ENCODE measurements around the gene MAP7D2. TPM values are rescaled to one million over a fixed set of nuclear protein-coding genes. Genes with fewer than 3 reads are reported as not detected.
A peak's percentile ranks its signal among the peaks of the same experiment; 100 is the strongest.

MAP7D2 gene
- polyA plus RNA-seq, 3 donors: 0.45 TPM; not detected in 2

DNA sequence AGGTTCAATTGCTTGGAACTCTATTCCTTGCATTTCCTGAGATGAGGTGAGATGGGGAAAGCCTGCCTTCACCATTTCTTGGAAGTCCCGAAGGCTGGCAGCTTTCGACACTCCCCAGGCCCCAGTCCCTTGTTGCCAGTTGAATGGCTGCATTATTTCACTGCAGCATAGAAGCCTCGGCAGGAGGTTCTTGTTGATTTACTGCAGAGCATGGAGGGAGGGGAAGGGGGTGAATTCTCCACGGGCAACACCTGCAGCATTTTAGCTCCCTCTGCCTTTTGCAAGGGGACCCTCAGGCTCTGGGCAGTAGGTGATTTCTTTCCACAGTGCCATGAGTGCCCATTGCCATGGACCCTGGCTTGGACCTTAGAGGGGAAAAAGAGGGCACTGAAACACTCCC lies 115.1 kb downstream of the MAP7D2 start:
- Histone ChIP-seq H2AFZ (ENCODE audit: insufficient read depth, low read depth, low read length, poor library complexity, severe bottlenecking) (no peak overlapping the region), H3K79me2 (ENCODE audit: insufficient read depth, low read length) (no peaks in the 10 kb centered on the region), H3K4me2 (replicated peaks; ENCODE audit: extremely low read depth, low read length, poor library complexity, severe bottlenecking) (no peak overlapping the region), H3K27ac (ENCODE audit: low read depth in 1 of 2, low read length in 2 of 2) (no peak overlapping the region), H3K27me3 (ENCODE audit: control insufficient read depth in 2 of 2, insufficient read depth in 2 of 2, low read length in 2 of 2) (no peaks in the 10 kb centered on the region), H3K9me3 (replicated peaks in 1 of 2; ENCODE audit: control insufficient read depth in 1 of 2, insufficient read depth in 1 of 2, low read length in 2 of 2) (no peaks in the 10 kb centered on the region), H3K36me3 (replicated peaks in 1 of 2; ENCODE audit: control insufficient read depth in 1 of 2, insufficient read depth in 2 of 2, low read length in 2 of 2) (no peaks in the 10 kb centered on the region), H3K4me1 (ENCODE audit: control insufficient read depth in 1 of 2, insufficient read depth in 2 of 2, low read length in 2 of 2) (no peaks in the 10 kb centered on the region), H3K9ac (ENCODE audit: insufficient read depth, low read length, poor library complexity, severe bottlenecking) (no peak overlapping the region), H4K20me1 (ENCODE audit: insufficient read depth, low read length) (no peaks in the 10 kb centered on the region), H3K4me3 (replicated peaks in 1 of 3; ENCODE audit: low read depth in 2 of 3, low read length in 3 of 3) (no peak overlapping the region)
- H3K9me3 Mint-ChIP-seq: peaks cover 0 to 4% (median 0%) of the 10 kb centered on the region in 7 donors
- H3K36me3 Mint-ChIP-seq: no peaks in the 10 kb centered on the region
- TF ChIP-seq CTCF (IDR thresholded peaks at IDR 0.05): no peak
- H3K4me1 Mint-ChIP-seq: no peaks in the 10 kb centered on the region
- no peak for DNase-seq
- intact Hi-C loops (cut with micrococcal nuclease): no loop called here
- H3K27me3 Mint-ChIP-seq (ENCODE audit: low read depth in 3 of 3): peaks cover 1 to 5% (median 2%) of the 10 kb centered on the region in 3 donors
- no peak overlapping the region for H3K4me3 Mint-ChIP-seq
- 100% methylated on average over 1 of the region's 4 CpGs for WGBS (ENCODE audit: insufficient coverage)
- H3K27ac Mint-ChIP-seq: no peak overlapping the region

- 43% methylated on average over 5 of the region's 6 CpGs for WGBS (ENCODE audit: insufficient coverage)
- no peak for DNase-seq
- Histone ChIP-seq H3K27ac (ENCODE audit: low read depth in 1 of 2, low read length in 2 of 2) (peak overlapping the region in 1 of 2 donors; percentile 56), H3K9me3 (replicated peaks in 1 of 2; ENCODE audit: control insufficient read depth in 1 of 2, insufficient read depth in 1 of 2, low read length in 2 of 2) (no peaks in the 10 kb centered on the region), H3K4me1 (ENCODE audit: control insufficient read depth in 1 of 2, insufficient read depth in 2 of 2, low read length in 2 of 2) (peaks cover 11 to 13% of the 10 kb centered on the region in 2 donors), H3K36me3 (replicated peaks in 1 of 2; ENCODE audit: control insufficient read depth in 1 of 2, insufficient read depth in 2 of 2, low read length in 2 of 2) (no peaks in the 10 kb centered on the region), H3K79me2 (ENCODE audit: insufficient read depth, low read length) (no peaks in the 10 kb centered on the region), H2AFZ (ENCODE audit: insufficient read depth, low read depth, low read length, poor library complexity, severe bottlenecking) (peak overlapping the region; percentile 72), H3K27me3 (ENCODE audit: control insufficient read depth in 2 of 2, insufficient read depth in 2 of 2, low read length in 2 of 2) (no peaks in the 10 kb centered on the region), H3K4me3 (replicated peaks in 1 of 3; ENCODE audit: low read depth in 2 of 3, low read length in 3 of 3) (peak overlapping the region; percentile 34 to 69 (median 36)), H3K4me2 (replicated peaks; ENCODE audit: extremely low read depth, low read length, poor library complexity, severe bottlenecking) (peak overlapping the region; percentile 72), H3K9ac (ENCODE audit: insufficient read depth, low read length, poor library complexity, severe bottlenecking) (no peak overlapping the region), H4K20me1 (ENCODE audit: insufficient read depth, low read length) (no peaks in the 10 kb centered on the region)
- Mint-ChIP-seq H3K4me3 (peak overlapping the region; percentile 82 to 83), H3K9me3 (peaks cover 0 to 3% (median 0%) of the 10 kb centered on the region in 7 donors), H3K36me3 (peaks cover 0 to 5% of the 10 kb centered on the region in 2 donors), H3K27ac (peak overlapping the region in 4 of 7 donors; percentile 19 to 87 (median 70)), H3K4me1 (peaks cover 12% of the 10 kb centered on the region), H3K27me3 (ENCODE audit: low read depth in 3 of 3) (peaks cover 0 to 23% (median 0%) of the 10 kb centered on the region in 3 donors)
- intact Hi-C loops (cut with micrococcal nuclease): loop anchor here in 1 of 2 donors (10.0 kb wide), 1 partner anchor 87 kb away; no protein-coding TSS in a partner anchor
- TF ChIP-seq CTCF (IDR thresholded peaks at IDR 0.05): peak; percentile 18
These were observed 125.4 kb downstream of the MAP7D2 start for GRCh38 chrX:19991350-19991718.
